ENCODE data around the gene MTMR4. TPM values are rescaled to one million over a fixed set of nuclear protein-coding genes. Genes with fewer than 3 reads are reported as not detected.

Gene MTMR4
- total and polyA plus RNA-seq, 3 experiments from 2014 or later: 23.3 to 91.8 (median 90.2) TPM

DNA sequence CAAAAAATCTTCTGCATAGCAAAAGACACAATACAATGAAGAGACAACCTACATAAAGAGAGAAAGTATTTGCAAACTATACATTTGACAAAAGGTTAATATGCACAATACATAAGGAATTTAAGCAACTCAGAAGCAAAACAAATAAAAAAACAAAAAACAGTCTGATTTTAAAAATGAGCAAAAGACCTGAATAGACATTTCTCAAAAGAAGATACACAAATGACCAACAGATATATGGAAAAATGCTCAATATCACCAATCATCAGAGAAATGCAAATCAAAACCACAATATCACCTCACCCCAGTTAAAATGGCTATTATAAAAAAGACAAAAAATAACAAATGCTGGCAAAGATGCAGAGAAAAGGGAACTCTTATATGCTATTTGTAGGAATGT is 58.9 kb downstream of the MTMR4 start:
- Mint-ChIP-seq H3K9me3 (no peaks in the 10 kb centered on the region), H3K36me3 (peaks cover 0 to 8% (median 5%) of the 10 kb centered on the region in 3 donors), H3K4me1 (no peaks in the 10 kb centered on the region), H3K27ac (no peak overlapping the region), H3K4me3 (no peak overlapping the region), H3K27me3 (no peaks in the 10 kb centered on the region)
- Histone ChIP-seq H3K4me3 (ENCODE audit: low read length) (no peak overlapping the region), H3K27ac (ENCODE audit: low read depth, low read length) (no peak overlapping the region), H3K36me3 (ENCODE audit: insufficient read depth, low read length) (no peaks in the 10 kb centered on the region), H3K9me3 (ENCODE audit: low read length) (no peaks in the 10 kb centered on the region), H3K27me3 (ENCODE audit: insufficient read depth, low read length, poor library complexity, severe bottlenecking) (no peaks in the 10 kb centered on the region), H3K4me1 (ENCODE audit: insufficient read depth, low read length) (no peaks in the 10 kb centered on the region)
- DNase-seq: no peak
- CTCF ChIA-PET: no interaction called here
- POLR2A ChIA-PET: no interaction called here

DNA sequence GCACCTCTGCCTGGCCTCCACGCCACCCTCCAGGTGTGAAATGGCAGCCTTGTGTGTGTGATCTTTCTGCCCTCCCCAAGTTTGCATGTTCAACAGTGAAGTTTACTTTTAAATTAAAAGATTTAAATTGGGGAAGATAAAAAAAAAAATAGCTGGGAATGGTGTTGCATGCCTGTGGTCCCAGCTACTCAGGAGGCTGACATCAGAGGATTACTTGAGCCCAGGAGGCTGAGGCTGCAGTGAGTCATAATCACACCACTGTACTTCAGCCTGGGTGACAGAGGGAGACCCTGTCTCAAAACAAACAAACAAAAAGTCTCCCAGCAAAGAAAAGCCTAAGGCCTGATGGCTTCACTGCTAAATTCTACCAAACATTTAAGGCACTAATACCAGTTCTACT is 61.7 kb downstream of the MTMR4 start:
- no peaks in the 10 kb centered on the region for H3K27me3 Mint-ChIP-seq
- ChIA-PET CTCF (interaction anchor here (1.0 kb wide), 1 partner anchor 14 kb away, joined by 4 read pairs; no protein-coding TSS in a partner anchor), POLR2A (no interaction called here)

DNA sequence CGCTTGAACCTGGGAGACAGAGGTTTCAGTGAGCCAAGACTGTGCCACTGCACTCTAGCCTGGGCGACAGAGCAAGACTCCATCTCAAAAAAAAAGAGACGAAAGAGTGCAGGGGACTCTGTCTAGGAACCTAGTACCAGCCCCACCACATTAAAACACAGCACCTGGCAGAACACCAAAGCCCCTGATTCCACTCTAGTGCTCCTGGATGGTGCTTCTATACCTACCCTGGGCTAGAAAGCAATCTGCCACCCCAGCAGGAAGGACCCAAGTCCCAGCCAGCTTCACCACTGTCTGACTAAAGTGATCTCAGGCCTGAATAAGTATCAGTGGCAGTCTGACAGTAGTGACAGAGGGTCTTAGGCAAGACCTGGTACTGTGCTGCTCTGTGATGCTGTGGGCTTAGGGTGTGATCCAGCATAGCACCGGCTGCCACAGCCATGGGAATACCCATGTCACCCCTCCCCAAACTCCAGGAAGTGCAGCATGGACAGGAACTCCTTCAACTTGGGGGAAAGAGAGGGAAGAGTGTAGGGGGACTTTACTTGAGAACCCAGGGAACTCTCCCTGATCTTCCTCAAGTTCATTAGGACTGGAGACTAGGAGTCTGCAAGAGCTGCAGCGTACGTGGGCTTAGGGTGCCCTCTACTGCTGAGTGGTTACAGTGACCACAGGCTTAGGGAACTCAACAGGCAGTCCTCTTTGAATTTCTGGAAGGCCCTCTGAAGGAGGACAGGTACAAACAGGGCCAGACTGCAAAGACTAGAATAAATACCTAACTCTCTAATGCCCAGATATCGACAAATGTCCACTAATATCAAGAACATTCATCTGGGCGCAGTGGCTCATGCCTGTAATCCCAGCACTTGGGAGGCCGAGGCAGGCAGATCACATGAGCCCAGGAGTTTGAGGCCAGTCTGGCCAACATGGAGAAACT is 67.1 kb downstream of the MTMR4 start:
- H3K9me3 ChIP-seq (ENCODE audit: low read length): no peaks in the 10 kb centered on the region
- H3K4me1 Mint-ChIP-seq: no peaks in the 10 kb centered on the region
- no peak overlapping the region for H3K4me3 ChIP-seq (ENCODE audit: low read length)
- DNase-seq: peak; percentile 39 to 75 (median 42)
- no peak overlapping the region for H3K27ac ChIP-seq (ENCODE audit: low read depth, low read length)
- H3K36me3 Mint-ChIP-seq: peaks cover 0 to 6% (median 3%) of the 10 kb centered on the region in 3 donors
- H3K27ac Mint-ChIP-seq: no peak overlapping the region
- ChIA-PET POLR2A (interaction anchor here (0.6 kb wide), 1 partner anchor 12 kb away, joined by 13 read pairs; no protein-coding TSS in a partner anchor), CTCF (interaction anchor here (0.6 to 4.3 kb wide), 4 partner anchors 8 to 143 kb away, joined by 3 to 23 read pairs (median 4); no protein-coding TSS in a partner anchor)
- H3K27me3 ChIP-seq (ENCODE audit: insufficient read depth, low read length, poor library complexity, severe bottlenecking): no peaks in the 10 kb centered on the region
- no peaks in the 10 kb centered on the region for H3K9me3 Mint-ChIP-seq
- H3K27me3 Mint-ChIP-seq: no peaks in the 10 kb centered on the region
- no peak overlapping the region for H3K4me3 Mint-ChIP-seq
- H3K36me3 ChIP-seq (ENCODE audit: insufficient read depth, low read length): no peaks in the 10 kb centered on the region
- H3K4me1 ChIP-seq (ENCODE audit: insufficient read depth, low read length): no peaks in the 10 kb centered on the region

More for the DNA sequence above, 61.7 kb downstream of the MTMR4 start:
- Histone ChIP-seq H3K4me3 (ENCODE audit: low read length) (no peak overlapping the region), H3K9me3 (ENCODE audit: low read length) (no peaks in the 10 kb centered on the region), H3K4me1 (ENCODE audit: insufficient read depth, low read length) (no peaks in the 10 kb centered on the region), H3K27ac (ENCODE audit: low read depth, low read length) (no peak overlapping the region), H3K27me3 (ENCODE audit: insufficient read depth, low read length, poor library complexity, severe bottlenecking) (no peaks in the 10 kb centered on the region), H3K36me3 (ENCODE audit: insufficient read depth, low read length) (no peaks in the 10 kb centered on the region)
- Mint-ChIP-seq H3K36me3 (peaks cover 0 to 10% (median 6%) of the 10 kb centered on the region in 3 donors), H3K4me3 (no peak overlapping the region), H3K27ac (no peak overlapping the region), H3K4me1 (no peaks in the 10 kb centered on the region), H3K9me3 (no peaks in the 10 kb centered on the region)
- no peak for DNase-seq

GRCh38 chr17:58446086-58446485 is 68.4 kb downstream of the MTMR4 start:
- no peaks in the 10 kb centered on the region for H3K4me1 Mint-ChIP-seq
- H3K27ac Mint-ChIP-seq: no peak overlapping the region
- H3K27me3 Mint-ChIP-seq: no peaks in the 10 kb centered on the region
- Histone ChIP-seq H3K27me3 (ENCODE audit: insufficient read depth, low read length, poor library complexity, severe bottlenecking) (no peaks in the 10 kb centered on the region), H3K36me3 (ENCODE audit: insufficient read depth, low read length) (no peaks in the 10 kb centered on the region), H3K4me3 (ENCODE audit: low read length) (no peak overlapping the region), H3K27ac (ENCODE audit: low read depth, low read length) (no peak overlapping the region), H3K4me1 (ENCODE audit: insufficient read depth, low read length) (no peaks in the 10 kb centered on the region), H3K9me3 (ENCODE audit: low read length) (no peaks in the 10 kb centered on the region)
- no peaks in the 10 kb centered on the region for H3K9me3 Mint-ChIP-seq
- DNase-seq: no peak
- POLR2A ChIA-PET: interaction anchor here (0.7 kb wide), 1 partner anchor 153 kb away, joined by 5 read pairs; no protein-coding TSS in a partner anchor
- CTCF ChIA-PET: interaction anchor here (4.3 kb wide), 1 partner anchor 129 kb away, joined by 23 read pairs; no protein-coding TSS in a partner anchor
- no peak overlapping the region for H3K4me3 Mint-ChIP-seq
- peaks cover 0 to 8% (median 3%) of the 10 kb centered on the region in 3 donors for H3K36me3 Mint-ChIP-seq

Other genes with a start within 250 kb of the MTMR4 start
- not detected for gene MPO, start 233.7 kb downstream of the MTMR4 start, total RNA-seq
- not detected for gene MPO, start 233.7 kb downstream of the MTMR4 start, polyA plus RNA-seq
- 10 to 100 TPM; 14.4 to 15.0 TPM for gene TSPOAP1, start 185.8 kb downstream of the MTMR4 start, total RNA-seq
- gene TSPOAP1, start 185.8 kb downstream of the MTMR4 start, polyA plus RNA-seq: 4.0 TPM
- 100 to 1,000 TPM; 145 to 149 TPM for gene SUPT4H1, start 162.4 kb downstream of the MTMR4 start, total RNA-seq
- 97.5 TPM for gene SUPT4H1, start 162.4 kb downstream of the MTMR4 start, polyA plus RNA-seq
- gene RNF43, start 97.1 kb downstream of the MTMR4 start, total RNA-seq: 1 to 10 TPM in 1 of 2 experiments, under 1 TPM in 1; 0.47 to 1.2 TPM
- 1.4 TPM for gene RNF43, start 97.1 kb downstream of the MTMR4 start, polyA plus RNA-seq
- gene HSF5, start 26.2 kb downstream of the MTMR4 start, total RNA-seq: 1 to 10 TPM; 5.4 to 5.5 TPM
- 0.76 TPM for gene HSF5, start 26.2 kb downstream of the MTMR4 start, polyA plus RNA-seq
- gene TEX14, start 177.4 kb upstream of the MTMR4 start, total RNA-seq: under 1 TPM; 0.11 to 0.20 TPM
- gene TEX14, start 177.4 kb upstream of the MTMR4 start, polyA plus RNA-seq: not detected
- 10 to 100 TPM; 88.9 to 95.3 TPM for gene RAD51C, start 178.0 kb upstream of the MTMR4 start, total RNA-seq
- gene RAD51C, start 178.0 kb upstream of the MTMR4 start, polyA plus RNA-seq: 42.0 TPM
- gene PPM1E, start 241.2 kb upstream of the MTMR4 start, total RNA-seq: not detected
- 0.05 TPM for gene PPM1E, start 241.2 kb upstream of the MTMR4 start, polyA plus RNA-seq